Thyroid gland (tissue), 4 donors: ENCODE data around the gene SRGAP2.
"Not testable (repeated sequence)": the region's sequence is repeated elsewhere in the genome, so short reads cannot be mapped to it uniquely, and the experiment has no call there.

Source experiments
- CTCF ChIP-seq, 6 experiments: fragments of 200-600 bp in 3 of 6; fragments of 450-650 bp in 3 of 6; sonication (generic) in 3 of 6; IDR thresholded peaks; one replicate each; pipeline ENCODE4 v1.5.1; 2016 to 2019; ENCODE audit warnings: antibody characterized with exemption in 6 of 6, mild to moderate bottlenecking in 2 of 6, inconsistent platforms in 1 of 6, moderate library complexity in 1 of 6
- POLR2A ChIP-seq, 2 donors: fragments of 450-650 bp; IDR thresholded peaks; one replicate each; pipeline ENCODE4 v1.6.1; 2017; ENCODE audit warnings: antibody characterized with exemption in 2 of 2, mild to moderate bottlenecking in 2 of 2, moderate library complexity in 1 of 2

GRCh38 chr1:206179666-206180065 is 23.7 kb upstream of the SRGAP2 start:
- TF ChIP-seq CTCF, POLR2A (IDR thresholded peaks at IDR 0.05): not testable (repeated sequence)
